ENCODE data around the gene RABEPK.
"Not testable (repeated sequence)": the region's sequence is repeated elsewhere in the genome, so short reads cannot be mapped to it uniquely, and the experiment has no call there.

The RABEPK gene, protein sequence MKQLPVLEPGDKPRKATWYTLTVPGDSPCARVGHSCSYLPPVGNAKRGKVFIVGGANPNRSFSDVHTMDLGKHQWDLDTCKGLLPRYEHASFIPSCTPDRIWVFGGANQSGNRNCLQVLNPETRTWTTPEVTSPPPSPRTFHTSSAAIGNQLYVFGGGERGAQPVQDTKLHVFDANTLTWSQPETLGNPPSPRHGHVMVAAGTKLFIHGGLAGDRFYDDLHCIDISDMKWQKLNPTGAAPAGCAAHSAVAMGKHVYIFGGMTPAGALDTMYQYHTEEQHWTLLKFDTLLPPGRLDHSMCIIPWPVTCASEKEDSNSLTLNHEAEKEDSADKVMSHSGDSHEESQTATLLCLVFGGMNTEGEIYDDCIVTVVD

DNA sequence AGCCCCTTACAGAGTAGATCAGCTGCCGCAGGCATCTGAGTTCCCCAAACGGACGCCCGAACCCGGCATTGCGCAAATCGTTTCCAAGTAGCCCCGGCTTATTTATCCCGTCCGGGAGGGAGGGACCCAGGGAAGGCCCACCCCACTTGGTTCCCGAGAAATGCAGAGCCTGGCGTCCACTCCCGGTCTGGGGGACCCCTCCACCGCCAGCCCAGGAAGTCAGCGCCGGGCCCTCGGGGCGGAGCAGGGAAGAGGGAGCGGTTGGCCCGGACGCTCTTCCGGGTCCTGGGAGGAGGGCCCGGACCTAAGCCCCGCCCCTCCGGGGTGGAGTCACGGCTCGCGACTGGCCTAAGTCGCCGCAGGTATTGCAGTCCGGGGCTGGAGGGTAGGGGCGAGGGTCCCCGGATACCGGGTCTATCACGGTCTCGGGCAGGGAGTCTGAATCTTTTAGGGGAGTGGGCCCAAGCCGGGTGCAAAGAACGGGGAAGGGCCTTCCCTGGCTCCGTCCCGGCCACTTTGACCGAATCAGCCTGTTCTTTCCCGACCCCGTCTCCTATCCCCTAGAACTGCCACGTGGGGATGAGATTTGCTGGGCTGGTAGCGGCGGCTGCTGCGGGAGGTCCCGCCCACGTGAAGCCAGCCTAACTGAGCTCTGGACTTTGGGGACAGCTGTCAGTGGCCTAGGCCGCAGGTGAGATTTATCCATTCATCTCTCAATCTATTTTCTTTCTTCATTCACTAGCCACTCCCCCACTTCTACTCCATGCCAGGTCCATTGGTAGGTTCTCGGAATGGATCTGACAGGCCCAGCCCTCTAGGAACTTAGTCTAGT lies at the start of gene RABEPK:
Gene RABEPK (plus strand): TSS at position 327 of the 832 bp plus-strand sequence. CDS start 2,472 bp downstream, outside the sequence.
- peak; percentile 95 for DNase-seq (ENCODE audit: low read depth, low spot score)
- Histone ChIP-seq H3K27me3 (ENCODE audit: insufficient read depth, insufficient read length) (no peaks in the 10 kb centered on the region), H3K4me3 (ENCODE audit: insufficient read length, low read depth) (peak within 1 kb of the TSS; percentile 85), H3K9me3 (ENCODE audit: insufficient read depth, low read length) (no peaks in the 10 kb centered on the region), H3K4me1 (ENCODE audit: insufficient read depth, insufficient read length) (no peaks in the 10 kb centered on the region), H3K36me3 (ENCODE audit: insufficient read depth, insufficient read length, low read length) (peaks cover 23% of the 10 kb centered on the region), H3K9ac (ENCODE audit: insufficient read length, low read depth) (peak within 1 kb of the TSS; percentile 91)
- TF ChIP-seq ZNF274 (IDR thresholded peaks at IDR 0.05; ENCODE audit: low read depth, low read length): no peak
- TF ChIP-seq SUZ12 (IDR thresholded peaks at IDR 0.05; ENCODE audit: extremely low read depth, insufficient read depth, insufficient read length): no peak
- no peak for TF ChIP-seq YY1 (IDR thresholded peaks at IDR 0.05; ENCODE audit: insufficient read depth, insufficient read length)

DNA sequence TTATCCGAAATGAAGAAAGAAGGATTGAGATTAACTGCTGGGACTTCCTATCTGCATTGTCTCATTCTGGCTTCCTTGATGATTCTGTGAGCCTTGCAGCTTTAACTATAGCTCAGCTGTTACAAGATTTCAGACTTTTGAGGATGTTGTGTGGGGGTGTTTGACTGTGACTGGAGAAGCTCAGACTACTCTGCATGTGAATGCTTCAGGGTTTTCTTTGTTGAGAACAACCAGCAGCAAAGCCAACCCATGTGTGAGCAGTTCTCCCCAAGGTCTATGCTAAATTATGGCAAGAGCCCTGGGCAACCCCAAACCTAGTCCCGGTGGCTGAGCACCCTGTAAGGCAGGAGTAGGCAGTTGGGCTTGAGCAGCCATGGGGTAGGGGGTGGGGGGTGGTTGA lies 48.6 kb upstream of the RABEPK start:
- TF ChIP-seq SUZ12 (IDR thresholded peaks at IDR 0.05; ENCODE audit: extremely low read depth, insufficient read depth, insufficient read length): no peak
- no peak for TF ChIP-seq ZNF274 (IDR thresholded peaks at IDR 0.05; ENCODE audit: low read depth, low read length)
- TF ChIP-seq YY1 (IDR thresholded peaks at IDR 0.05; ENCODE audit: insufficient read depth, insufficient read length): no peak
- H3K9me3 ChIP-seq (ENCODE audit: insufficient read depth, low read length): no peaks in the 10 kb centered on the region
- H3K4me3 ChIP-seq (ENCODE audit: insufficient read length, low read depth): no peak overlapping the region
- H3K36me3 ChIP-seq (ENCODE audit: insufficient read depth, insufficient read length, low read length): peaks cover 51% of the 10 kb centered on the region
- no peaks in the 10 kb centered on the region for H3K4me1 ChIP-seq (ENCODE audit: insufficient read depth, insufficient read length)
- no peak overlapping the region for H3K9ac ChIP-seq (ENCODE audit: insufficient read length, low read depth)
- H3K27me3 ChIP-seq (ENCODE audit: insufficient read depth, insufficient read length): no peaks in the 10 kb centered on the region
- DNase-seq (ENCODE audit: low read depth, low spot score): peak; percentile 56

DNA sequence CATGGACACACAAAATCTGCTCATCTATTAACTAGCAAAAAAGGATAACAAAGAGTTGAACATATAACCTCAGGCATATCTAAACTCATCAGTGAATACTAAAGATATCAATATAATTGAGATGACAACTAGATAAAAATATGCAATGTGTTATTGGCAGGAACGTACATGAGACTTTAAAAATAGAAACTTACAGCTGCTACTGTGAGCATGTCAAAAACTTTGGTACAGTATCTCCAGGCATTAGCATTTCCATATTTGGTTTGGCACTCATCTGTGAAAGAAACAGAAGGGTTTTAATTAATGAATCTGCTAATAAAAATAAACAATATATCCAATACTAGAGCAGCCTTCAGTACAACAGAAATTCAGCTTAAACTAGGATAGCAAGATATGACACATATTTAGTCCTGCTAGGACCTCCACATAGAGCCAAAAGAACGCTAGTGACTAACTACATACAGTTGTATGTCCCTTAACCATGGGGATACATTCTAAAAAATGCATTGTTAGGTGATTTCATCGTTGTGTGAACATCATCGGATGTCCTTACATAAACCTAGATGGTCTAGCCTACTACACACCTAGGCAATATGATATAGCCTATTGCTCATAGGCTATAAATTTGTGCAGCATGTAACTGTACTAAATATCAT lies 46.5 kb upstream of the RABEPK start:
- Histone ChIP-seq H3K36me3 (ENCODE audit: insufficient read depth, insufficient read length, low read length) (peaks cover 51% of the 10 kb centered on the region), H3K4me1 (ENCODE audit: insufficient read depth, insufficient read length) (no peaks in the 10 kb centered on the region), H3K9ac (ENCODE audit: insufficient read length, low read depth) (no peak overlapping the region), H3K27me3 (ENCODE audit: insufficient read depth, insufficient read length) (no peaks in the 10 kb centered on the region), H3K9me3 (ENCODE audit: insufficient read depth, low read length) (no peaks in the 10 kb centered on the region), H3K4me3 (ENCODE audit: insufficient read length, low read depth) (no peak overlapping the region)
- DNase-seq (ENCODE audit: low read depth, low spot score): no peak
- TF ChIP-seq ZNF274 (IDR thresholded peaks at IDR 0.05; ENCODE audit: low read depth, low read length) (no peak), SUZ12 (IDR thresholded peaks at IDR 0.05; ENCODE audit: extremely low read depth, insufficient read depth, insufficient read length) (no peak), YY1 (IDR thresholded peaks at IDR 0.05; ENCODE audit: insufficient read depth, insufficient read length) (no peak)

DNA sequence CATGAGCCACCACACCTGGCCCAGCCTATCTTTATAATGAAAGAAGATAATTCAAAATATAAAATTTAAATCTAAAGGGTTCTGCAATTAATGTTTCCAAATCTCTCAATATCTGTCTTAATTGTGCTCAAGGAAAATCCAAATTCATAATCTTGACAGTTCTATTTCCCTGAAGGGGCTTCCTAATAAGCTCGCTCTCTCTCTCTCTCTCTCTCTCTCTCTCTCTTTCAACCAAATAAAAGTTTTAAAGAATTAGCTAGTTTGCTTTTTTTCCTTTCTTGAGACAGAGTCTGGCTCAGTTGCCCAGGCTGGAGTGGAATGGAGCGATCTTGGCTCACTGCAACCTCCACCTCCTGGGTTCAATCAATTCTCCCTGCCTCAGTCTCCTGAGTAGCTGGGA lies 43.8 kb upstream of the RABEPK start:
- no peak for DNase-seq (ENCODE audit: low read depth, low spot score)
- no peaks in the 10 kb centered on the region for H3K27me3 ChIP-seq (ENCODE audit: insufficient read depth, insufficient read length)
- TF ChIP-seq YY1 (IDR thresholded peaks at IDR 0.05; ENCODE audit: insufficient read depth, insufficient read length) (no peak), ZNF274 (IDR thresholded peaks at IDR 0.05; ENCODE audit: low read depth, low read length) (no peak), SUZ12 (IDR thresholded peaks at IDR 0.05; ENCODE audit: extremely low read depth, insufficient read depth, insufficient read length) (no peak)
- H3K36me3 ChIP-seq (ENCODE audit: insufficient read depth, insufficient read length, low read length): peaks cover 37% of the 10 kb centered on the region
- H3K4me3 ChIP-seq (ENCODE audit: insufficient read length, low read depth): no peak overlapping the region
- H3K9ac ChIP-seq (ENCODE audit: insufficient read length, low read depth): no peak overlapping the region
- H3K4me1 ChIP-seq (ENCODE audit: insufficient read depth, insufficient read length): no peaks in the 10 kb centered on the region
- no peaks in the 10 kb centered on the region for H3K9me3 ChIP-seq (ENCODE audit: insufficient read depth, low read length)

DNA sequence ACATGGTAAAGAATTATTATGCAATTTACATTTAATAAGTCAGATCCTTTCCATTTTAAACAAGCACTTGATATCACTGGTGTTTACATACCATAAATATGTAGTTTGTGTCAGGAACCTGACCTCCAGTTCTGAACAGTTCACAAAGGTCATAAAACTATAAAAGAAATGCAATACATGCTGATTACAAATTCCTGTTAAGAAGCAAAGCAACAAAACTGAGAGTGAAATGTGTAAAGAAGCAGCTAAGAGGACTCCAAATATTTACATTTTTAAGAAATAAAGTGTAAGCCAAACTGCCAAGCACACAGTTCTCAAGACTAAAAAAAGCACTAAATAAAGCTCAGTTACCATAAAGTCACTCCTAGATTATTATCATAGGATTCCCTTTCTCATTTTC lies 39.6 kb upstream of the RABEPK start:
- Histone ChIP-seq H3K36me3 (ENCODE audit: insufficient read depth, insufficient read length, low read length) (peaks cover 8% of the 10 kb centered on the region), H3K9me3 (ENCODE audit: insufficient read depth, low read length) (no peaks in the 10 kb centered on the region), H3K9ac (ENCODE audit: insufficient read length, low read depth) (no peak overlapping the region), H3K27me3 (ENCODE audit: insufficient read depth, insufficient read length) (no peaks in the 10 kb centered on the region), H3K4me3 (ENCODE audit: insufficient read length, low read depth) (no peak overlapping the region), H3K4me1 (ENCODE audit: insufficient read depth, insufficient read length) (no peaks in the 10 kb centered on the region)
- TF ChIP-seq YY1 (IDR thresholded peaks at IDR 0.05; ENCODE audit: insufficient read depth, insufficient read length) (no peak), ZNF274 (IDR thresholded peaks at IDR 0.05; ENCODE audit: low read depth, low read length) (no peak), SUZ12 (IDR thresholded peaks at IDR 0.05; ENCODE audit: extremely low read depth, insufficient read depth, insufficient read length) (no peak)
- DNase-seq (ENCODE audit: low read depth, low spot score): no peak

DNA sequence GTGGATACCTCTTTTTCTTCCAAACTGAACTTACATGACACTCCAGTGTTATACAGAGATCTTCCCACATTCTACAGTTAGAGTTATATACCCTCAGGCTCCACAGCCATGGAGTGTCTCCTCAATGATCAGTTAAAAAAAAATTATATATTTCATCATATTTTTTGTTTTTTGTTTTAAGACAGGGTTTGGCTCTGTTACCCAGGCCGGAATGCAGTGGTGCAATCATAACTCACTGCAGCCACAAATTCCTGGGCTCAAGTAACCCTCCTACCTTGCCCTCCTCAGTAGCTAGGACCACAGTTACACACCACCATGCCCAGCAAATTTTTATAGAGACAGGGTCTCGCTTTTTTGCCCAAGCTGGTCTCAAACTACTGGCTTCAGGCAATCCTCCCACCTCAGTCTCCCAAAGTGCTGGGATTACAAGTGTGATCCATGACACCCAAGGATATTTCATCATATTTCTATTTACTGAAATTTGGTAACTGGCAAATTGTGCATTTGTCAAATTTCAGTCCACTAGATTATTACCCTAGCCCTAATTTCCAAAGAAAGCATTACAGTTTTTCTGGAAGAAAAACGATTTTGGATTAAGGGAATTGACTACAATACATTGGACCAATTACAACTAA lies 38.9 kb upstream of the RABEPK start:
- Histone ChIP-seq H3K4me3 (ENCODE audit: insufficient read length, low read depth) (no peak overlapping the region), H3K27me3 (ENCODE audit: insufficient read depth, insufficient read length) (no peaks in the 10 kb centered on the region), H3K4me1 (ENCODE audit: insufficient read depth, insufficient read length) (no peaks in the 10 kb centered on the region), H3K9ac (ENCODE audit: insufficient read length, low read depth) (no peak overlapping the region), H3K9me3 (ENCODE audit: insufficient read depth, low read length) (no peaks in the 10 kb centered on the region), H3K36me3 (ENCODE audit: insufficient read depth, insufficient read length, low read length) (peaks cover 11% of the 10 kb centered on the region)
- no peak for DNase-seq (ENCODE audit: low read depth, low spot score)
- TF ChIP-seq SUZ12 (IDR thresholded peaks at IDR 0.05; ENCODE audit: extremely low read depth, insufficient read depth, insufficient read length) (no peak), YY1 (IDR thresholded peaks at IDR 0.05; ENCODE audit: insufficient read depth, insufficient read length) (no peak), ZNF274 (IDR thresholded peaks at IDR 0.05; ENCODE audit: low read depth, low read length) (no peak)

DNA sequence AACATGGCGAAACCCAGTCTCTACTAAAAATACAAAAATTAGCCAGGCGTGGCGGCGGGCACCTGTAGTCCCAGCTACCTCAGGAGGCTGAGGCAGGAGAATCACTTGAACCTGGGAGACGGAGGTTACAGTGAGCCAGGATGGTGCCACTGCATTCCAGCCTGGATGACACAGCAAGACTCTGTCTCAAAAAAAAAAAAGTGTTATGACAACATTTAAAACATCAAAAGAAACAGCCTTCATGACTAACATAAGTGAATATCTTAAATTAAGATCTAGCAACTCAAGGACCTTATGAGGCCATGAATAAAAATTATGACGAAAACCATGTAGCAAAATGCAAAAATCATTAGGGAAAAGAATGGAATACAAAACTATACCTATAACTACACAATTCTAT lies 37.5 kb upstream of the RABEPK start:
- not testable (repeated sequence) for H3K9ac ChIP-seq (ENCODE audit: insufficient read length, low read depth); H3K9me3 ChIP-seq (ENCODE audit: insufficient read depth, low read length); H3K4me1 ChIP-seq (ENCODE audit: insufficient read depth, insufficient read length); H3K27me3 ChIP-seq (ENCODE audit: insufficient read depth, insufficient read length); H3K4me3 ChIP-seq (ENCODE audit: insufficient read length, low read depth); DNase-seq (ENCODE audit: low read depth, low spot score)
- H3K36me3 ChIP-seq (ENCODE audit: insufficient read depth, insufficient read length, low read length): peaks cover 13% of the 10 kb centered on the region

Data from NT2/D1 (cell line).